HL-60 (cell line): Measurements from ENCODE around the gene EEF2KMT.

ENCODE experiments used
- DNase-seq, 2 experiments: peaks; one replicate each; pipeline ENCODE4 v3.0.0-alpha.2; 2010 to 2020; ENCODE audit warnings: low read depth in 1 of 2, low spot score in 1 of 2
- H3K27ac ChIP-seq: fragments of 250-450 bp; sonication (Bioruptor Pico); replicated peaks from 2 replicates; pipeline ENCODE4 v1.5.1; 2020; ENCODE audit warnings: mild to moderate bottlenecking, moderate library complexity
- H3K27me3 ChIP-seq: fragments of 250-450 bp; sonication (Bioruptor Pico); 2 replicates; pipeline ENCODE4 v1.5.1; 2021; ENCODE audit warnings: mild to moderate bottlenecking, moderate library complexity; ENCODE audit not compliant: insufficient read depth, poor library complexity, severe bottlenecking
- H3K4me3 ChIP-seq: replicated peaks from 2 replicates; pipeline ENCODE4 v1.5.1; 2011; ENCODE audit warnings: mild to moderate bottlenecking, control low read depth, low read length; ENCODE audit not compliant: insufficient read depth
- CTCF ChIP-seq: IDR thresholded peaks from one replicate; pipeline ENCODE4 v1.5.1; 2011; ENCODE audit warnings: low read length, control low read depth, inconsistent platforms; ENCODE audit not compliant: insufficient read depth
- GABPA ChIP-seq: IDR thresholded peaks from 2 replicates; pipeline ENCODE4 v1.6.1; 2012; ENCODE audit warnings: low read depth
- POLR2AphosphoS5 ChIP-seq: IDR thresholded peaks from 2 replicates; pipeline ENCODE4 v1.6.1; 2012; ENCODE audit warnings: low read depth
- REST ChIP-seq: IDR thresholded peaks from 2 replicates; pipeline ENCODE4 v1.6.1; 2012; ENCODE audit warnings: low read depth; ENCODE audit not compliant: insufficient replicate concordance
- SPI1 ChIP-seq: IDR thresholded peaks from 2 replicates; pipeline ENCODE4 v1.6.1; 2012; ENCODE audit warnings: low read depth, mild to moderate bottlenecking, borderline replicate concordance

The EEF2KMT gene

GRCh38 chr16:5056352-5056751 is 41.2 kb downstream of the EEF2KMT start:
- TF ChIP-seq CTCF: peak; percentile 68
- TF ChIP-seq GABPA: no peak
- H3K27ac ChIP-seq: no peak overlapping the region
- H3K4me3 ChIP-seq: no peak overlapping the region
- peak in 1 of 2 experiments; percentile 53 for DNase-seq
- no peaks in the 10 kb centered on the region for H3K27me3 ChIP-seq

GRCh38 chr16:5054876-5055865 is 42.4 kb downstream of the EEF2KMT start:
- H3K27ac ChIP-seq: no peak overlapping the region
- TF ChIP-seq GABPA: no peak
- TF ChIP-seq POLR2AphosphoS5: no peak
- no peak for TF ChIP-seq SPI1
- no peak for TF ChIP-seq CTCF
- no peak for TF ChIP-seq REST
- H3K27me3 ChIP-seq: no peaks in the 10 kb centered on the region
- DNase-seq: no peak
- H3K4me3 ChIP-seq: no peak overlapping the region

- H3K4me3 ChIP-seq: no peak overlapping the region
- no peak for TF ChIP-seq POLR2AphosphoS5
- TF ChIP-seq GABPA: no peak
- no peak for TF ChIP-seq CTCF
- TF ChIP-seq SPI1: no peak
- no peak for TF ChIP-seq REST
- H3K27me3 ChIP-seq: peaks cover 2% of the 10 kb centered on the region
- no peak overlapping the region for H3K27ac ChIP-seq
- no peak for DNase-seq
These were observed 50.7 kb downstream of the EEF2KMT start for GRCh38 chr16:5046914-5047313.
